NCI-H1092 (cell line): ENCODE measurements around the gene RAVER1.
"Not testable (repeated sequence)": the region's sequence is repeated elsewhere in the genome, so short reads cannot be mapped to it uniquely, and the experiment has no call there.

Source experiments
- DNase-seq: peaks from one replicate; lab custom pipeline; 2025; lab: John Stamatoyannopoulos, UW

The RAVER1 gene

DNA sequence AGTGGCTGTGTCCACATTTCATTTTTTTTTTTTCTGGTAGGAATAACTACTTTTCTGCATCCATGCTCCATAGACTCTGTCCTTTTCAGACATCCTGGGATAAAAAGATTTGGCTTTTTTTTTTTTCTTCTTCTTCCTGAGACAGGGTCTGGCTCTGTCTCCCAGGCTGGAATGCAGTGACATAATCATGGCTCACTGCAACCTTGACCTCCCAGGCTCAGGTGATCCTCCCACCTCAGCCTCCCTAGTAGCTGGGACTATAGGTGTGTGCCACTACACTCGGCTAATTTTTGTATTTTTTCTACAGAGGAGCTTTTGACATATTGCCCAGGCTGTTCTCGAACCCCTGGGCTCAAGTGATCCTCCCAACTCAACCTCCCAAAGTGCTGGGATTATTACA, 10.2 kb upstream of the RAVER1 start:
- no peak for DNase-seq

DNA sequence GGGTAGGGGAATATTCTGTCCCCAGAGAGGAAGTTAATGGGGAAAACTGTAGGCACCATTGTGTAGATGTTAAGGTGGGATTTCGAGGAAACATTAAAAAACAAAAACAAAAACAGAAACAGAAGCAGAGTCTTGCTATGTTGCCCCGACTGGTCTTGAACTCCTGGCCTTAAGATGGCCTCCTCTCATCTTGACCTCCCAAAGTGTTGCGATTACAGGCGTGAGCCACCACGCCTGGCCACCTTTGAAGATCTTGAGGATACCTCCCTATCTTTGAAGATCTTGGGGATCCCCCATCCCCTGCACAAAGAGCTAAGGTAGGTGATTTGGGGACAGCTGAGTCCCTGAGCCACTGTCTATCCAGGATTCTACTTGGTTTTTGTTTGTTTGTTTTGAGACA, 6.6 kb upstream of the RAVER1 start:
- DNase-seq = no peak

- no peak for DNase-seq
These were observed 6.1 kb upstream of the RAVER1 start, which contains the start of gene ICAM3 for GRCh38 chr19:10339380-10339960. ICAM3 (minus strand) TSS chr19:10339624; CDS start chr19:10339614, 10 bp downstream.

GRCh38 chr19:10338940-10339339, 5.6 kb upstream of the RAVER1 start:
- no peak for DNase-seq

GRCh38 chr19:10336725-10337124, 3.4 kb upstream of the RAVER1 start:
- not testable (repeated sequence) for DNase-seq

DNA sequence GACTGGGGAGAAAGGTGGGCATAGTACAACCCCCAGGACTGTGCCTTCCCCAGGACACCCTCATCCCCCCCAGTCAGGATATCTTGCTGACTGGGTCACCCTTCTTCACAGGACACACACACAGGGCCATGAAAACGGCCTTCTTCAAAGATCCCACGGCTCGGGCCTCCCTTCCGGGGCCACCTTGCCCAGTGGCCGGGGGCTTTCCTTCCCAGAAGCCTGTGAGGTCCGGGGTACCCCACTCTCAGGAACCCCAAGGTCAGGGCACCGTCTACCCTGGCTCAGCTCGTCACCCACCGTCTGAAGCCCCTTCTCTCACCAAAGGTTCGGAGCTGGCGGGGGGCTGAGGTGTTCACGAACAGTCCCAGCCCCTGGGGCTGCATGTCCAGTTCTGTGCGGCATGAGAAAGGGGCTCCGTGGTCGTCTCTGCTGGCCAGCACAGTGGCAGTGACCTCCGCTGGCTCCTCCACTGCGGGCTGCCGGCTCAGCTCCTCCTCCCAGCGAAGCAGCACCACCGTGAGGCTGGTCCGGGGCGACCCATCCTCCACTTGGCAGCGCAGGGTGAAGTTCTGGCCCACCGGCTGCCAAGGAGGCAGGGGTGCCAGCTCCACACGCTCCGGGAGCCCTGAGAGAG, 2.1 kb upstream of the RAVER1 start:
- no peak for DNase-seq

DNA sequence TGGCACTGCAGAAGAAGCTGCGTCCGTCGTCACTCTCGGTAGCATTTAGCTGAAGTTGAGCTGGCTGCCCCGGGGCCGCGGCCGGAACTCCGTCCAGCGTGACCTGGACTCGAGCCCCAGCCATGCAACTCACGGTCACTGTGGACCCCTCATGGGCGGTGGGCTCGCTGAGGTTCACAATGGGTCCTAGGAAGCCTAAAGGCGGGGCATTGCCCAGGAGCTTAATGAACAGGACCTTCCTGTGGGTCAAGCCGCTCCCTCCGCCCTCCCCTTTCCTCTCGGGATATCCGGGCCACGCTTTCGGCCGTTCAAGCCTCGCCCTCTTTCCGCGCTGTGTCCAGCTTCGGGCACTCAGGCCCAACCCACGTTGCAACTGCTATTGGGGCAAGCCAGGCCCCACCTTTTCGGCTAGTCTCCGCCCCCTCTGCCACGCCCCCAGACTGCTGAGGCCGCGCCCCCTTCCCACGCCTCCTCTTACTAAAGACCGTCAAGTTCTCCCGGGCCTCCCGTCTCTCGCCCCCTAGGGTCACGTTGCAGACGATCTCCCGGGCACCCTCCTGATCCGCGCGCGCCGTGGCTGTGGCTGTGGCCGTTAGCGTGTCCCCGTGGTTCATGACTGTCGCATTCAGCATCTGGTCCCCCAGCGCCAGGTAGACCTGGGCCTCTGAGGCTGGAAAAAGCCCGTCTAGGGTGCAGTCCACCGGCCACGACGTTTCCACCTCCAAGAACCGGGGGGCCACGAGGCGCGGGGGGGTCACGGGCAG, 1.4 kb upstream of the RAVER1 start:
- DNase-seq = no peak

DNA sequence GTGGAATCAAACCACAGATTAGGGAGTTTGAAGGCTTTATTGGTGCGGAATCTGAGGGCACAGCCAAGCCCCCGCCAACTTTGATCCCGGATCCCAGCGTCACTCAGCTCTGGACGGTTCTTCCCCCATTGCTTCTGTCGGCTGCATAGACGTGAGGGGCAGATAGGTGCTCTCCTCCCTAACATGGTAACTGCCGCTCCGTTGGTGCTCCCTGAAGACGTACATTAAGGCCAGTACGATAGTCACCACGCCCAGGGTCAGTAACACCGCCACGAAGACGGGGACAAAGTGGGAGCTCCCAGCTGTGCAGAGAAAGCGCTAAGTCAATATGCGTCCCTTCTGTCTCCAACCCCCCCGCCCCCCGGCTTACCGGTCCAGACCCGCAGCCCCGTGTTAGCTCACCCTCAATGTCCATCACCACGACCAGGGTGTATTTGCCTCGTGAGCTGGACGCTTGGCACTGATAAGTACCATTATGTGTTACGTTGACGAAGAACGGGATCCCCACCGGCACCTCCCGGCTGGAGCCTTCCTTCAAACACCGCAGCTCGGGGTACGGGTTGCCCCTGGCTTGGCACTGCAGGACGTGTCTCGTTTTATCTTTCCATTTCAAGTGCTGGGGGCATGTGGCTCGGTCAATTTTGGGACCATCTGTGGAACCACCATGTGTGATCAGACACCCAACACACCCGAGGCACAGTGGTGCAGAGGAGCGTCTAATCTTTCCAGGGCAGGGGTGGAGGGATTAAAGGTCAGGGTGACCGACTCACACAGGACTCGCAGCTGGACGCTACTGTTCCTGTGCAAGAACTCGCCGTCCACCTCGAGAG, 644 bp upstream of the RAVER1 start:
- DNase-seq = no peak

- DNase-seq = no peak
These were observed 968 bp downstream of the RAVER1 start for GRCh38 chr19:10332158-10332964.

- DNase-seq = no peak
These were observed 3.8 kb downstream of the RAVER1 start for GRCh38 chr19:10329555-10329954.

DNA sequence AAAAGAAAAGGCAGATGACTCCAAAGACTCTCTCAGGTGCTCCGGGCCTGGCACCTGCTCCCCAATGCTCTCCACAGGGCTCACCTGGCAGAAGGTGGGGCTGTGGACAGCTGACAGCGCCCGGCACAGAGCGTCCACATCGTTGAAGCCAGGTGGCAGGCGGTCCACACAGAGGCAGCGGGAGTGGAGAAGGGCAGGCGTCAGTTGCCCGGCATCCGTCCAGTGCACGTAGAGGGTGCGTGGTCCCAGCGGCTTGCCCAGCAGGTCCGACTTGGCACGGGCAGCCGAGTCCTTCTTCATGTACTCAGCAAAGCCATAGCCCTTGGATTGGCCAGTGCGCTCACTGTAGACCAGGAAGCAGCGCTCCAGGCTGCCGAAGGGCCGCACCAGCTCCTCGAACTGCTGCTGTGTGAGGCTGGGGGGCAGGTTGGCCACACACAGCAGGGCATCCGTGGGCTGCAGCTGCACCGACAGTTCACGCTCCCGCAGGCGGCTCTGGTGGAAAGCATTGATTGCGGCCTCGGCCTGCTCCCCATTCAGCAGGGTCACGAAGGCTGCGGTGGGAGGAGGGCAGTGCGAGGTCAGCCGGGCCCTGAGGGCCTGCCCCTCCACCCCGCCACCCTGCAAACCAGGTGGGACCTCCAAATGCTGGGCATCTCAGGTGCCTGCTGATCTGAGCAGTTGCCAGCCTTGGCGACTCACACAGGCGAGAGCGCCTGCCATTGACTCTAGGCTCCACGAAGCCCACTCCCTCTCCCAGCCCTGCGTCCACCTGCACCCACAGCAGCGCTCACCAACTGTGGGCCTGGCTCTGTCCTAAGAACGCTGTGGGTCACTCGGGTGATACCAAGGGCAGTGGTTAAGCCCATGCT, 4.5 kb downstream of the RAVER1 start:
- no peak for DNase-seq

DNA sequence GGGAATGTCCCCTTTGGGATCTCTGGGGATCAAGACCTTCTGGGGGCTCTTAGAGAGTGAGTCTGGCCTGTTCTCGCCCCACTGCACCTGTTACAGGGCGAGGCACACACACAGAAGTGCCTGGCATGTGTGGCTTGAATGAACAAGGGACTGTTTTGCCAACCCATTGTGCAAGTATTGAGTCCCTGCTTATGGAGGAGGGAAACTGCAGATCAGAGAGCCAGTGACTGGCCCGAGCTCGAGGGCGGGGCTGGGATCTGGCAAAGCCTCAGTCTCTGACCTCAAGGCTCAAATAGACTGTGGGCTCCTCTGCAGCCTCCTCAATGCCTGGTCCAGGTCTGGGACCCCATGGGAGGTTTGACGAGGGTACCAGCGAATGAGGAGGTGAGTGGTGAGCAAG, 5.5 kb downstream of the RAVER1 start:
- DNase-seq = no peak

DNA sequence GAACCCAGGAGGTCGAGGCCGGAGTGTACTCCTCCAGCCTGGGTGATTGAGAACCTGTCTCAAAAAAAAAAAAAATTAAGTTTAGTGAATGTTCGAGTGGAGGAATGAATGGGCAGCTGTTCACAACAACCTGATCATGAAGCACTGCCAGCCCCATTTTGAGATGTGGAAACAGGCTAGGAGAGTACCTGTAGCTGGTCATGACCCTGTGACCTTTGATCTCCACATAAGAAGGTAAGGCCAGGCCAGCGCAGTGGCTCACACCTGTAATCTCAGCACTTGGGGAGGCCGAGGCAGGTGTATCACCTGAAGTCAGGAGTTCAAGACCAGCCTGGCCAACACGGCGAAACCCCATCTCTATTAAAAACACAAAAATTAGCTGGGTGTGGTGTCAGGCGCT, 7.6 kb downstream of the RAVER1 start:
- no peak for DNase-seq

DNA sequence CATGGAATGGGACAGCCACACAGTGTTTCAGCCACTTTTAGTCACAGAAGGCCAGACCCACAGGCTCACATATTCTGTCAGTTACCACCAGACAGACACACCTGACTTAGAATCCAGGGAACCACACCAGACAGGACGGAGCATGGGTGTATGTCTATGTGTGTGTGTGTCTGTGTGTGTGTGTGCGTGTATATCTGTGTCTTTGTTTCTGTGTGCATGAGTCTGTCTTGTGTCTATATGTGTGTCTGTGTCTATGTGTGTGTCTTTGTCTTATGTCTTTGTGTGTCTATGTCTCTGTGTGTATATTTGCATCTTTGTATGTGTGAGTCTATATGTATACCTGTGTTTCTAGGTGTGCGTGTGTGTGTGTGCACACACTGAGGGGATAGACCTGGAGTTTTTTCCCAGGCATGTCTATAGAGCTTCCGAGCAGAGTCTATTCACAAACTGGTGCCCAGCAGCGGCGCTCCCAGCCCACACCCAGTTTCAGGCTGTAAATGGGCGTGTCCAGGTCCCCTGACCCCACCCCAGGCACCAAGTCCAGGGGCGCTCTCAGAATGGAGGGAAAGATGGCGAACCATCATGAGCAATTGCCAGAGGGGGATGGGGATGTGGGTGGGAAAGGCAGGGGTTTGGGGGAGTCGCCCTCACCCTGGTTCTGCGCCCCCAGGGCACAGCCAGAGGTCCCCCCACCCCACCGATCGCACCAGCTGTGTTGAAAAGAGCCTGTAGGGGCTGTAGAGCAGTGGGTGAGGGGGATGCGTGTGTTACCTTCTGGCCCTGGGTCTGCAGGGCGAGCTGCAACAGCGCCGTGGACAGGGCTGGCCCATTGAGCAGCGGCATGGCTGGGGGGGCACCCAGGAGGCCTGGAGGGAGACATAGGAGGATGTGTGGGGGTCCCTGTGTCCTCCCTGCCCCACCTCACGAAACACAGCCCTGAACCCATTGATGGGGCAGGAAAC, 11.2 kb downstream of the RAVER1 start:
- DNase-seq = no peak

DNA sequence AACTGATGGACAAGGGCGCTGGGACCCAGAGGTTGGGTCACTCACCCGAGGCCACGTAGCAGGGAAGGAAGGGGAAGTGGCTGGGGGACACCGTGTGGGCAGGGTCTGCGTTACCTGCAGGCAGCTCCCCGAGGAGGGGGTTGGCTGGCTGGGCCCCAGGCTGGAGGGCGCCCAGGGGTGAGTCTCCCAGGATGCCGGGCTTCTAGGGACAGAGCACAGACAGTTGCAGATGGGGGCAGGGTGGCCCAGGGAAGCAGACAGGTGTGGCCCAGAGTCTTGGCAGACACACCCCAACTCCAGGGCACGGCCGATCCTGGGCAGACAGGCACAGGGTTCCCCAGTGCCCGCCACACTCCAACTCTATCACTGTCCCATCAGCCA, 11.9 kb downstream of the RAVER1 start:
- no peak for DNase-seq

- DNase-seq = no peak
These were observed 12.5 kb downstream of the RAVER1 start for GRCh38 chr19:10320602-10321416.

DNA sequence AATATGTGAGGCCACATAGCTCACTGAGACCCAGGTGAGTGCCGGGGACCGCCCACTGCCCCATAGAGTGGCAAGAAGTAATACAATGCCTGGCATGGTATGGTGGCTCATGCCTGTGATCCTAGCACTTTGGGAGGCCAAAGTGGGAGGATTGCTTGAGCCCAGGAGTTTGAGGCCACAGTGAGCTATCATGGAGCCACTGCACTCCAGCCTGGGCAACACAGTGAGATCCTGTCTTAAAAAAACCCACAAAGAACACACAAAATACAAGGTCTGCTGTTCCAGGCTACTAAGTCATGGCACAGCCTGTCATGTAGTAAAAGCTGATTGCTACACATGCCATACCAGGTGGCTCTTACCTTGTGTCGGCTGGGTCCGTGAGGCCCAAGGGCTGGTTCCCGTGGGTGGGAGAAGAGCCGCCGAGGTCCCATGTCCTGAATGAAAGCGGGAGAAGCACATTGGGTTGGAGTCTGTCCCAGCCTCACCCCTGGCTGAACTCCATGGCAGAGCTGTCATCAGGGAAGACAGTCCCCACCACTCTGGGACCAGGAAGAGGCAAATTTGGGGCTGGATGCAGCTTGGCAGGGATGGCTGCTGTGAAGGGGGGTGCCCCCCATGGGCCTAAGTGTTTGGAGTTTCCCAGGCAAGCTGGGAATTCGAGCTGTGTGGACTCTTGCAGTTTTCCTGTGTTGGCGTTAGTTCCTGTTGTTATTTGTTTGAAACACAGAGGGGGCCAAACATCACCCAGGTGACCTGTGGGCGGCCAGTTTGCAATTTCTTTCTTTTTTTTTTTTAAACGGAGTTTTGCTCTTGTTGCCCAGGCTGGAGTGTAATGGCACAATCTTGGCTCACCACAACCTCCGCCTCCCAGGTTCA, 14.3 kb downstream of the RAVER1 start:
- no peak for DNase-seq
